ENCODE measurements around the gene PKN1. TPM values are rescaled to one million over a fixed set of nuclear protein-coding genes. Genes with fewer than 3 reads are reported as not detected.
"Not testable (repeated sequence)": the region's sequence is repeated elsewhere in the genome, so short reads cannot be mapped to it uniquely, and the experiment has no call there.

The PKN1 gene
- total RNA-seq, 2 donors from 2014 or later = 239 to 278 TPM

GRCh38 chr19:14497228-14497921 lies 64.3 kb downstream of the PKN1 start:
- Mint-ChIP-seq H3K4me1 (ENCODE audit: low read depth) (peaks cover 20% of the 10 kb centered on the region), H3K27ac (no peak overlapping the region), H3K27me3 (ENCODE audit: low read depth) (no peaks in the 10 kb centered on the region), H3K9me3 (no peaks in the 10 kb centered on the region), H3K4me3 (no peak overlapping the region), H3K36me3 (ENCODE audit: insufficient read depth in 2 of 2) (peaks cover 0 to 3% of the 10 kb centered on the region in 2 donors)
- no peak for DNase-seq
- no peak for ATAC-seq (replicated peaks in 1 of 2)

GRCh38 chr19:14502334-14503092 lies 69.4 kb downstream of the PKN1 start:
- Mint-ChIP-seq H3K9me3 (no peaks in the 10 kb centered on the region), H3K4me1 (ENCODE audit: low read depth) (peaks cover 35% of the 10 kb centered on the region), H3K27me3 (ENCODE audit: low read depth) (no peaks in the 10 kb centered on the region), H3K27ac (no peak overlapping the region), H3K4me3 (no peak overlapping the region), H3K36me3 (ENCODE audit: insufficient read depth in 2 of 2) (no peaks in the 10 kb centered on the region)
- ATAC-seq (replicated peaks in 1 of 2) (no peak), DNase-seq (no peak)

GRCh38 chr19:14503285-14503684 lies 70.2 kb downstream of the PKN1 start:
- Mint-ChIP-seq H3K27me3 (ENCODE audit: low read depth) (no peaks in the 10 kb centered on the region), H3K4me1 (ENCODE audit: low read depth) (peaks cover 42% of the 10 kb centered on the region), H3K4me3 (no peak overlapping the region), H3K27ac (no peak overlapping the region), H3K36me3 (ENCODE audit: insufficient read depth in 2 of 2) (no peaks in the 10 kb centered on the region), H3K9me3 (no peaks in the 10 kb centered on the region)
- DNase-seq = no peak
- ATAC-seq (replicated peaks in 1 of 2) = no peak

- H3K4me1 Mint-ChIP-seq (ENCODE audit: low read depth) = peaks cover 49% of the 10 kb centered on the region
Observed at GRCh38 chr19:14504575-14504974, 71.5 kb downstream of the PKN1 start.

GRCh38 chr19:14505488-14506239 lies 72.6 kb downstream of the PKN1 start:
- H3K4me1 Mint-ChIP-seq (ENCODE audit: low read depth) = peaks cover 60% of the 10 kb centered on the region
- H3K9me3 Mint-ChIP-seq = no peaks in the 10 kb centered on the region
- H3K4me3 Mint-ChIP-seq = peak overlapping the region; percentile 56 to 67
- H3K27me3 Mint-ChIP-seq (ENCODE audit: low read depth) = no peaks in the 10 kb centered on the region
- DNase-seq = peak; percentile 82 to 89
- peak overlapping the region; percentile 91 for H3K27ac Mint-ChIP-seq
- ATAC-seq (replicated peaks in 1 of 2) = peak; percentile 76 to 80
- H3K36me3 Mint-ChIP-seq (ENCODE audit: insufficient read depth in 2 of 2) = no peaks in the 10 kb centered on the region

More at GRCh38 chr19:14504575-14504974, 71.5 kb downstream of the PKN1 start:
- not testable (repeated sequence) for H3K36me3 Mint-ChIP-seq (ENCODE audit: insufficient read depth in 2 of 2); H3K9me3 Mint-ChIP-seq; H3K27me3 Mint-ChIP-seq (ENCODE audit: low read depth); H3K4me3 Mint-ChIP-seq; ATAC-seq (replicated peaks in 1 of 2); DNase-seq; H3K27ac Mint-ChIP-seq

- no peak for ATAC-seq (replicated peaks in 1 of 2)
- Mint-ChIP-seq H3K27me3 (ENCODE audit: low read depth) (no peaks in the 10 kb centered on the region), H3K36me3 (ENCODE audit: insufficient read depth in 2 of 2) (no peaks in the 10 kb centered on the region), H3K4me3 (peak overlapping the region; percentile 63 to 64), H3K9me3 (no peaks in the 10 kb centered on the region), H3K27ac (peak overlapping the region; percentile 72), H3K4me1 (ENCODE audit: low read depth) (peaks cover 68% of the 10 kb centered on the region)
- no peak for DNase-seq
Observed at GRCh38 chr19:14507704-14508542, 74.8 kb downstream of the PKN1 start.

GRCh38 chr19:14510311-14511228 lies 77.5 kb downstream of the PKN1 start:
- Mint-ChIP-seq H3K27ac (peak overlapping the region; percentile 92), H3K36me3 (ENCODE audit: insufficient read depth in 2 of 2) (peaks cover 7 to 10% of the 10 kb centered on the region in 2 donors), H3K4me1 (ENCODE audit: low read depth) (peaks cover 75% of the 10 kb centered on the region), H3K4me3 (peak overlapping the region; percentile 37 to 68), H3K27me3 (ENCODE audit: low read depth) (no peaks in the 10 kb centered on the region), H3K9me3 (no peaks in the 10 kb centered on the region)
- no peak for ATAC-seq (replicated peaks in 1 of 2)
- DNase-seq = no peak

GRCh38 chr19:14511229-14511593 lies 78.1 kb downstream of the PKN1 start:
- H3K4me1 Mint-ChIP-seq (ENCODE audit: low read depth) = peaks cover 75% of the 10 kb centered on the region
- H3K27ac Mint-ChIP-seq = peak overlapping the region; percentile 92
- no peaks in the 10 kb centered on the region for H3K27me3 Mint-ChIP-seq (ENCODE audit: low read depth)
- H3K9me3 Mint-ChIP-seq = no peaks in the 10 kb centered on the region
- DNase-seq (no peak), ATAC-seq (replicated peaks in 1 of 2) (no peak)
- H3K4me3 Mint-ChIP-seq = peak overlapping the region in 1 of 2 donors; percentile 68
- peaks cover 9 to 15% of the 10 kb centered on the region in 2 donors for H3K36me3 Mint-ChIP-seq (ENCODE audit: insufficient read depth in 2 of 2)

- Mint-ChIP-seq H3K9me3 (no peaks in the 10 kb centered on the region), H3K36me3 (ENCODE audit: insufficient read depth in 2 of 2) (peaks cover 19 to 27% of the 10 kb centered on the region in 2 donors), H3K27ac (no peak overlapping the region), H3K4me3 (no peak overlapping the region), H3K4me1 (ENCODE audit: low read depth) (peaks cover 70% of the 10 kb centered on the region), H3K27me3 (ENCODE audit: low read depth) (no peaks in the 10 kb centered on the region)
- ATAC-seq (replicated peaks in 1 of 2) (no peak), DNase-seq (no peak)
Observed at GRCh38 chr19:14512406-14512961, 79.4 kb downstream of the PKN1 start.

GRCh38 chr19:14514215-14514863 lies 81.2 kb downstream of the PKN1 start:
- Mint-ChIP-seq H3K4me3 (peak overlapping the region; percentile 88 to 89), H3K36me3 (ENCODE audit: insufficient read depth in 2 of 2) (peaks cover 22 to 30% of the 10 kb centered on the region in 2 donors), H3K4me1 (ENCODE audit: low read depth) (peaks cover 66% of the 10 kb centered on the region), H3K27ac (peak overlapping the region; percentile 99), H3K27me3 (ENCODE audit: low read depth) (no peaks in the 10 kb centered on the region), H3K9me3 (no peaks in the 10 kb centered on the region)
- DNase-seq = no peak
- ATAC-seq (replicated peaks in 1 of 2) = no peak

- Mint-ChIP-seq H3K4me1 (ENCODE audit: low read depth) (peaks cover 66% of the 10 kb centered on the region), H3K4me3 (peak overlapping the region; percentile 88 to 89), H3K36me3 (ENCODE audit: insufficient read depth in 2 of 2) (peaks cover 22 to 30% of the 10 kb centered on the region in 2 donors), H3K9me3 (no peaks in the 10 kb centered on the region), H3K27ac (peak overlapping the region; percentile 99), H3K27me3 (ENCODE audit: low read depth) (no peaks in the 10 kb centered on the region)
- ATAC-seq (replicated peaks in 1 of 2) (no peak), DNase-seq (no peak)
Observed at GRCh38 chr19:14515501-14516047, 82.5 kb downstream of the PKN1 start.
